TTC549 (cell line): Measurements from ENCODE around the gene GALNT18.

Experiments
- FAIRE-seq: peaks from 2 replicates; lab custom pipeline; 2012; peaks lifted over from hg19 to GRCh38; lab: Jason Lieb, UNC

The GALNT18 gene

GRCh38 chr11:11428714-11429113 is 193.1 kb downstream of the GALNT18 start:
- FAIRE-seq = no peak

- FAIRE-seq = no peak
These were observed 194.3 kb downstream of the GALNT18 start for GRCh38 chr11:11427542-11427941.

GRCh38 chr11:11427140-11427539 is 194.7 kb downstream of the GALNT18 start:
- no peak for FAIRE-seq

GRCh38 chr11:11426226-11426952 is 195.4 kb downstream of the GALNT18 start:
- FAIRE-seq = no peak

- no peak for FAIRE-seq
These were observed 196.0 kb downstream of the GALNT18 start for GRCh38 chr11:11425806-11426205.

GRCh38 chr11:11424688-11425087 is 197.1 kb downstream of the GALNT18 start:
- no peak for FAIRE-seq

- FAIRE-seq = no peak
These were observed 199.2 kb downstream of the GALNT18 start for GRCh38 chr11:11422411-11423128.

- no peak for FAIRE-seq
These were observed 200.3 kb downstream of the GALNT18 start for GRCh38 chr11:11421509-11421908.

GRCh38 chr11:11420899-11421285 is 200.9 kb downstream of the GALNT18 start:
- FAIRE-seq = no peak

- FAIRE-seq = no peak
These were observed 201.5 kb downstream of the GALNT18 start for GRCh38 chr11:11420191-11420898.

GRCh38 chr11:11419747-11420146 is 202.1 kb downstream of the GALNT18 start:
- no peak for FAIRE-seq

GRCh38 chr11:11416917-11417316 is 204.9 kb downstream of the GALNT18 start:
- no peak for FAIRE-seq

- FAIRE-seq = no peak
These were observed 205.3 kb downstream of the GALNT18 start for GRCh38 chr11:11416502-11416901.

- no peak for FAIRE-seq
These were observed 205.9 kb downstream of the GALNT18 start for GRCh38 chr11:11415901-11416300.

- no peak for FAIRE-seq
These were observed 206.8 kb downstream of the GALNT18 start for GRCh38 chr11:11414996-11415395.

- no peak for FAIRE-seq
These were observed 208.0 kb downstream of the GALNT18 start for GRCh38 chr11:11413776-11414175.

- no peak for FAIRE-seq
These were observed 210.3 kb downstream of the GALNT18 start for GRCh38 chr11:11411401-11411985.

GRCh38 chr11:11409901-11410300 is 211.9 kb downstream of the GALNT18 start:
- no peak for FAIRE-seq

GRCh38 chr11:11409224-11409623 is 212.6 kb downstream of the GALNT18 start:
- no peak for FAIRE-seq

- FAIRE-seq = no peak
These were observed 213.2 kb downstream of the GALNT18 start for GRCh38 chr11:11408436-11409221.

- FAIRE-seq = no peak
These were observed 214.1 kb downstream of the GALNT18 start for GRCh38 chr11:11407763-11408084.

- no peak for FAIRE-seq
These were observed 214.6 kb downstream of the GALNT18 start for GRCh38 chr11:11407065-11407762.
